Hepatocyte (in vitro differentiated cells): ENCODE measurements around the gene PTPRD.

Source experiments
- CTCF ChIP-seq: fragments of 200-600 bp; sonication (generic); IDR thresholded peaks from 2 replicates; pipeline ENCODE4 v1.5.1; 2016; ENCODE audit warnings: antibody characterized with exemption, mild to moderate bottlenecking; ENCODE audit not compliant: poor library complexity
- EZH2 ChIP-seq: fragments of 200-600 bp; sonication (generic); IDR thresholded peaks from 2 replicates; pipeline ENCODE4 v1.6.1; 2016; ENCODE audit warnings: antibody characterized with exemption, mild to moderate bottlenecking, borderline replicate concordance

- no peak for TF ChIP-seq CTCF
- no peak for TF ChIP-seq EZH2
These were observed 1222.9 kb downstream of the PTPRD start for GRCh38 chr9:9389904-9390303.
